HG02970 (cell line): Measurements from ENCODE around the gene LRRC8E.
"Not testable (repeated sequence)": the region's sequence is repeated elsewhere in the genome, so short reads cannot be mapped to it uniquely, and the experiment has no call there.

Source experiments
- ATAC-seq: cut with Tn5 transposase; IDR thresholded peaks from one replicate; pipeline ENCODE4 v1.9.1; 2021; ENCODE audit warnings: mild to moderate bottlenecking, moderate library complexity, moderate number of reproducible peaks; ENCODE audit not compliant: unreplicated experiment, low FRiP score

LRRC8E gene

DNA sequence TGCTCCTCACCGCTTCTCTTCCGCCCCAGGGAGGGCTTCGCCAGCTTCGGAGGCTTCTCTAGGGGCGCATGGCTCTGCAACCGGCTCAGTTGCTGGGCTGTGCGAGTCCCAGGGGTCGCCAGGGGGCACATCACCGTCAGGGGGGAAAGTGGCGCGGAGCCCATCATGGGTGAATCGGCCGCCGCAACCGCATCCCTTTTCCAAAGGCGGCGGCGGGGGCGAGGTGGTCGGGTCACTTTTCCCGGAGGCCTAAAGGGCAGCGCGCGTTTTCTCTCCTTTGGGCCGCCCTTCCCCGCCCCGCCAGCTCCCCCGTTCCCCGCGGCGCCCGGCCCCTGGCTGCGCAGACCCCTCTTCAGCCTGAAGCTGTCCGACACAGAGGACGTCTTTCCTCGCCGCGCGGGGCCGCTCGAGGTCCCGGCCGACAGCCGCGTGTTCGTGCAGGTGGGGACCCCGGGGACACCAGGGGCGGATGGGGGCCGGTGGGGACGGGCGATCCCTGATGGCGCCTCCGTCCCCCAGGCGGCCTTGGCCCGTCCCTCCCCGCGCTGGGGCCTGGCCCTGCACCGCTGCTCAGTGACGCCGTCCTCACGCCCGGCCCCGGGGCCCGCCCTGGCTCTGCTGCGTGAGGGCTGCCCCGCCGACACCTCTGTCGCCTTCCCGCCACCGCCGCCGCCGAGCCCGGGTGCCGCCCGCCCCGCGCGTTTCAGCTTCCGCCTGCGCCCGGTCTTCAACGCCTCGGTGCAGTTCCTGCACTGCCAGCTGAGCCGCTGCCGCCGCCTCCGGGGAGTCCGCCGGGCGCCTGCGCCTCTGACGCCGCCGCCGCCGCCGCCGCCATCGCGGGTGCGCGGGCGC, 28.0 kb downstream of the LRRC8E start:
- ATAC-seq = no peak

DNA sequence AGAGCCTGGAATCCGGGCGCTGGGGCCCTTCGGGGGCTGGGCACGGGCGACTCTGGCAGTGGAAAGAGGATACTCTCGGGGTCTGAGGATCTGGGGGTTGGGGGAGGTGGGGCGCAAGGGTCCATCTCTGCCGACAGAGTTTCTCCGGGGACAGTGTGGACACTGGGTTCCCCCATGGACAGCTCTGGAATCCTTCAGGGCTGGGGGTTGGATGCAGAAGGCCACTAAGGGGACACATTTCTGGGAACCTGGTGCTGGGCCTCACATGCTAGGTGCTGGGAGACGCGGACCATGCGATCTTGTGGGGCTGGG, 28.6 kb downstream of the LRRC8E start:
- no peak for ATAC-seq

DNA sequence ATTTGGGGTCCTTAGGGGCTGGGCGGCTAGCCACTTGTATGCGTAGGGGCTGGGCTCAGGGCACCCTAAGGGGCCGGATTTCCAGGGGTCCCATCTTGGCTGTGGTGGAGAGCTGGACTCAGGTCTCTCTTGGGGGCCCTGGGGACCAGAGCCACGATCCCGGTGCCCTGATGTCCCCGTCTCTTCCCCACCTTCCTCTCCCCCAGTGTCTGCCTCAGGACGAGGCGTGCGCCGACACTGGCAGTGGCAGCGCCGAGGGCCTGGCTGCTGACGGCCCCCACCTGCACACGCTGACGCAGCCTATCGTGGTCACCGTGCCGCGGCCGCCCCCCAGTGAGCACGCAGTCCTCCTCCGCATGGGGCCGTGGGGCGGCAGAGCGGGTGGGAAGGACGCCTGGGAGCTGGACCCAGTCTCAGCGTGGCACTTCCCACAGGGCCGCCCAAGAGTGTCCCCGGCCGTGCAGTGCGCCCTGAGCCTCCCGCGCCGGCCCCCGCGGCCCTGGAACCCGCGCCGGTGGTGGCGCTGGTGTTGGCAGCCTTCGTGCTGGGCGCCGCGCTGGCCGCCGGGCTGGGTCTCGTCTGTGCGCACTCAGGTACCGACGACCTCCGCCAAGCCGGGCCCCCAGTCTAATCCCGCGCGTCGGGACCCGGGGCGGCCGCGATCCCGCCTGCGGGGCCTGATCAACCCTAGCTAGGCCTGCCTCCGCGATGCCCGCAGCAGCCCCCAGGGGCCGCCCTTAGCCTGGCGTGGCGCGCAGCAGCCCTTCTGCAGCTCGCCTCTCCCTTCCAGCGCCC, 29.2 kb downstream of the LRRC8E start:
- no peak for ATAC-seq

DNA sequence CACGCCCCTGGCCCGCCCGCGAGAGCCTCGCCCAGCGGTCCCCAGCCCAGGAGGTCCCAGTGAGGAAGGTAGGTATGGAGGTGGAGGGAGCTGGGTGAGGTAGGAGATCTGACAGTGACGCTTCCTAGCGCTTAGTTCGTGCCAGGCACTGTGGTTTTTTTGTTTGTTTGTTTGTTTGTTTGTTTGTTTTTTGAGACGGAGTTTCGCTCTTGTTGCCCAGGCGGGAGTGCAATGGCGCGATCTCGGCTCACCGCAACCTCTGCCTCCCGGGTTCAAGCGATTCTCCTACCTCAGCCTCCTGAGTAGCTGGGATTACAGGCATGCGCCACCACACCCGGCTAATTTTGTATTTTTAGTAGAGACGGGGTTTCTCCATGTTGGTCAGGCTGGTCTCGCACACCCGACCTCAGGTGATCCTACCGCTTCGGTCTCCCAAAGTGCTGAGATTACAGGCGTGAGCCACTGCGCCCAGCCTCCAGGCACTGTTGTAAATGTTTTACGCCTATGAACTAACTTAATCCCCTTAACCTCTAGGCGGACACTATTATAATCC, 29.8 kb downstream of the LRRC8E start:
- ATAC-seq = not testable (repeated sequence)

DNA sequence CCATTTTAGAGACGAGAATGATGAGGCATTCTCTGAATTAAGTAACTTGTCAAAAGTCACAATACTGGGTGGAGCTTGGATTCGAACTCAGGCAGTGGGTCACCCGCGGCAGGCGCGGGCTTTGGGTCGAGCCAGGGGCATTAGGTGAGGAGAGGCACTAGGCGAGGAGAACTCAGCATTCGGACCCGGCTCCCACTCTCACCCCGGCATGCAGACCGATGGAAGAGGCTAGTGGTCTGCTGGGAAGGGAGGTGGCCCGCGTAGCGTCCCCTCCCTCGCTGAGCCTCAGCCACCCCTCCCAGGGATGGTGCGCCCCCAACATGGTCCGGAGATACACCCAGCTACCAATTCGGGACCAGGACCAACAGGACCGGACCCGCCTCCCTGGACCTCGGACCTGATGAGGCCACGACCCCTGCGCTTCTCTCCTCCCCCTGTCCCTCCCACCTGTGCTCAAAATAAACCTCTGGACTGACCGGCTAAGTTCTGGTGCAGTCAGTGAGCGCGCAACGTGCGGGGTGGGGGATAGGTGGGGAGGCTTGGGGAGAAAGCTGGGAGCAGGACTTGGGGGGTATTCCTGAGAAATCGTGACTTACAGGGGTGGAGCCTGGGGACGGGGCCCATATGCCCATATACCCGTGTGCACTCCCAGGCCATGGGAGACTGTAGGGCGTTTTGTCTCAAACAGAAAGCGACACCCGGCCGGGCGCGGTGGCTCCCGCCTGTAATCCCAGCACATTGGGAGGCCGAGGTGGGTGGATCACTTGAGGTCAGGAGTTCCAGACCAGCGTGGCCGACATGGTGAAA, 30.5 kb downstream of the LRRC8E start:
- no peak for ATAC-seq

DNA sequence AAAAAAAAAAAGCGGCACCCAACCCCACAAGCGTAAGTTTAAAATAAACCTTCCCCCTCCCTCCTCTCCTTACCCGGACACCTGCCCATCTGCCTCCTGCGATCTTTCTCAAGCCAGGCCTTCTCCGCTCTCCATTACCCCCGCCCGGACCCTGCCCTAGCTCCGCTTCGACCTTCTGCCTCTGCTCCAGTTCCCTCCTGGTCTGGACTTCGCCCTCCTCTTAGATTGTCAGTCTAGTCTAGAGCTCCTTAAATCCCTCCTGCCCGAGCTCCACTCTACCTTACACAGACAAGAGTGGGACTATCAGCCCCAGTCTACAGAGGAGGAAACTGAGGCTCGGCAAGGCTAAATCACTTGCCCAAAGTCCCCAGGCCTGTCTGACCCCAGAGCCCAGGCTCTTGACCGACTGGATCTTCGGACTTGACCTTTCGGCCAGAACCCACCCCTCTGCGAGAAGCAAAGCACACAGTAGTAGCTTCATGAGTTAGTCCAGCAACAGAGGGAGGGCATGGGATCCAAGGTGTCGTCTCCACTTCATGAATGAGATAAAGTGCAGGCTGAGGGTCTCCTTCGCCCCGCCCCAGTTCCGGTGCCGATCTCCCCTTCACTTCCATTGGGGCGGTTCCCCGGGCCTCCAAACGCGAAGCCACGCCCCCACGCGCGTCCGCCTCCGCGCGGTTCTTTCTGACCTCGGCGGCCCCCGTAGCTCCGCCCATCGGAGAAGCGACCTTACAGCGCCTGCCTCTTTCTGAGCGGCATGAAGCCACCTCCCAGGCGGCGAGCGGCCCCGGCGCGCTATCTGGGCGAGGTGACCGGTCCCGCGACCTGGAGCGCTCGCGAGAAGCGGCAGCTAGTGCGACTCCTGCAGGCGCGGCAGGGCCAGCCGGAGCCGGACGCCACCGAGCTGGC, 31.6 kb downstream of the LRRC8E start, which contains the start of gene SNAPC2:
TSS of gene SNAPC2 (plus strand) at position 729 of the 909 bp plus-strand sequence. CDS start at position 758, 29 bp downstream.
- peak; percentile 69 for ATAC-seq

DNA sequence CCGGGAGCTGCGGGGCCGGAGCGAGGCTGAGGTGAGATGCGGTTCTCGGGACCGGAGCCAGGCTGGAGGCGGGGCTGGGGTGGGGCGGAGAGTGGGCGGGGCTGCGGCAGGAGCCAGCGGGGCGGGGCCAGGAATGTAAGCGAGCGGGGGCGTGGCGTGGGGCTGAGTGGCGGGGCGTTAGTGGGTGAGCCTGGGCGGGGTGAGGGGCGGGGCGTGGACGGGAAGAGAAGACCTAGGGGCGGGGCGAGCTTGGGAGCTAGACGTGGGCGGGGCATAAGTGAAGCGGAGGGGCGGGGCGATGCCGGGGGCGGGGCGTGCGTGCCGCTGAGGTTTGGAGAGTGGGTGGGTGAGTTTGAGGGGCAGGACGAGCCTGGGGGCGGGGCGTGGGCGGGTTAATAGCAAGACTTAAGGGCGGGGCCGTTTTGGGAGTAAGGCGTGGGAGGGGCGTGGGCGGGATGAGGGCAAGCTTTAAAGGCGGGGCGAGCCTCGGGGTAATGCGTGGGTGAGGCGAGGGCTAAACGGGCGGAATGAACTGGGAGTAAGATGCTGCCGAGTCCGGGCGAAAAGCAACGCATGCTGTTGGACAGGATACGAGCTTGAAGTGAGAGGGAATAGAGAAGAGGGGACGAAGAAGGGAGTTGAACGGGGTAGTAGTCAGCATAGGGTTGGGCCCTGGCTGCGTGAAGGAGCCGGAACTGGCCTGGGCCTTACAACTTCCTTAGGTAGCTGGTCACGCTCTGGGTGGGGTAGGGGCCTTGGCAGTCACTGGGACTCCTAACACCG, 32.4 kb downstream of the LRRC8E start:
- ATAC-seq = peak; percentile 44

DNA sequence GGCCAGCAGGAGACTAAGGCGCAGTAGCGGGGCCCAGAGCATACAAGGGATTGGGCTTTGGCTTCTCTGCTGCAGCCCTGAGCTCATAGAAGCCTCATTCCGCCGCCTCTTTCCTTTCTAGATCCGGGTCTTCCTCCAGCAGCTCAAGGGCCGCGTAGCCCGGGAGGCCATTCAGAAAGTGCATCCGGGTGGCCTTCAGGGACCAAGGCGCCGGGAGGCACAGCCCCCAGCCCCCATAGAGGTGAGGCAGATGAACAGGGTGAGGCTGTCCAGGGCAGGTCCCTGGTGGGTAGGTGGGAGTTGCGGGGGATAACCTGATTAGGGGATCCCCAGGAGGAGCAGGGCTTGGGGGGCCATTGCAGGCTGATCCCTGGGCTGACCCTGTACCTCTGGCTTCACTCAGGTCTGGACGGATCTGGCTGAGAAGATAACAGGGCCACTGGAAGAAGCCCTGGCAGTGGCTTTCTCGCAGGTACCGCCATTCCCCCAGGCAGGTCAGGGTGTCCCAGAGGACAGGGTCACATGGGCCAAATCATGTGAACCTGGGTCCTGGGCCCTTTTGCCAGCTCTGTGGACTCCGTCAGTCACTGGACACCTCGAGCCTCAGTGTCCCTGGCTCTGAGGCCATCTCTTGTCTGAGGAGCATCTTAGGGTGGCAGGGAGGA, 33.1 kb downstream of the LRRC8E start:
- ATAC-seq = no peak

DNA sequence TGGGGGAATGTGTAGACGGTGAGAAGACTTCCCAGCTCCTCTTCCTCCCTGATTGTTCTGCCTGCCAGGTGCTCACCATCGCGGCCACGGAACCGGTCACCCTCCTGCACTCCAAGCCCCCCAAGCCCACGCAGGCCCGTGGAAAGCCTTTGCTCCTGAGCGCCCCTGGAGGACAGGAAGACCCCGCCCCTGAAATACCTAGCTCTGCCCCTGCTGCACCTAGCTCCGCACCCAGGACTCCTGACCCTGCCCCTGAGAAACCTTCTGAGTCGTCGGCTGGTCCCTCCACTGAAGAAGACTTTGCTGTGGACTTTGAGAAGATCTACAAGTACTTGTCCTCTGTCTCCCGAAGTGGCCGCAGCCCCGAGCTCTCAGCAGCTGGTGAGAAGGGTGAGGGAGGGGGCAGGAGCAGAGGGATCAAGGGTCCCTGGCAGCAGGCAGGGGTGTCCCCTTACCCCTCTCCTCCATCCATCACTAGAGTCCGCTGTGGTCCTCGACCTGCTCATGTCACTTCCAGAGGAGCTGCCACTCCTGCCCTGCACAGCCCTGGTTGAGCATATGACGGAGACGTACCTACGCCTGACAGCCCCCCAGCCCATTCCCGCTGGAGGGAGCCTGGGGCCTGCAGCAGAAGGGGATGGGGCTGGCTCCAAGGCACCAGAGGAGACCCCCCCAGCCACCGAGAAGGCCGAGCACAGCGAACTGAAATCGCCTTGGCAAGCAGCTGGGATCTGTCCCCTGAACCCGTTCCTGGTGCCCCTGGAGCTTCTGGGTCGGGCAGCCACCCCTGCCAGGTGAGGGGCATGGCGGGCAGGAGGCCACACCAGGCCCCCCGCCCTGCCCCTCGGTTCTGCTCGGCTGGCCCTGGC, 33.9 kb downstream of the LRRC8E start:
- no peak for ATAC-seq

DNA sequence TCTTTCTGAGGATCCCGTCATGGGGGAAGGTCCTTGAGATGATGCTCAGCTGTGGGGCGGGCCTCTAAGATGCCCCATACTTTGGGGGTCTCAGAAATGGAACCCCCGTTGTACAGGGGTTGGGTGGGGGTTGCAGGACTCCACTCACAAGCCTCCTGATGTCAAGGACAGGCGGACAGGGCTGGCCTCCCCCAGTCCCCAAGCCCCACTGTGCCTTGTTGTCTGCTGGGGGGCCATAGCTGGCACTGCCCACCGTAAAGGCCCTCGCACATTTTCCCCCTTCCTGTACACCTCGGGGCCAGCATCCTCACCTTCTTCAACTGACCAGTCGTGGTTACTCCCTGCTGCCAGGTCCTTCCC, 34.5 kb downstream of the LRRC8E start:
- no peak for ATAC-seq

DNA sequence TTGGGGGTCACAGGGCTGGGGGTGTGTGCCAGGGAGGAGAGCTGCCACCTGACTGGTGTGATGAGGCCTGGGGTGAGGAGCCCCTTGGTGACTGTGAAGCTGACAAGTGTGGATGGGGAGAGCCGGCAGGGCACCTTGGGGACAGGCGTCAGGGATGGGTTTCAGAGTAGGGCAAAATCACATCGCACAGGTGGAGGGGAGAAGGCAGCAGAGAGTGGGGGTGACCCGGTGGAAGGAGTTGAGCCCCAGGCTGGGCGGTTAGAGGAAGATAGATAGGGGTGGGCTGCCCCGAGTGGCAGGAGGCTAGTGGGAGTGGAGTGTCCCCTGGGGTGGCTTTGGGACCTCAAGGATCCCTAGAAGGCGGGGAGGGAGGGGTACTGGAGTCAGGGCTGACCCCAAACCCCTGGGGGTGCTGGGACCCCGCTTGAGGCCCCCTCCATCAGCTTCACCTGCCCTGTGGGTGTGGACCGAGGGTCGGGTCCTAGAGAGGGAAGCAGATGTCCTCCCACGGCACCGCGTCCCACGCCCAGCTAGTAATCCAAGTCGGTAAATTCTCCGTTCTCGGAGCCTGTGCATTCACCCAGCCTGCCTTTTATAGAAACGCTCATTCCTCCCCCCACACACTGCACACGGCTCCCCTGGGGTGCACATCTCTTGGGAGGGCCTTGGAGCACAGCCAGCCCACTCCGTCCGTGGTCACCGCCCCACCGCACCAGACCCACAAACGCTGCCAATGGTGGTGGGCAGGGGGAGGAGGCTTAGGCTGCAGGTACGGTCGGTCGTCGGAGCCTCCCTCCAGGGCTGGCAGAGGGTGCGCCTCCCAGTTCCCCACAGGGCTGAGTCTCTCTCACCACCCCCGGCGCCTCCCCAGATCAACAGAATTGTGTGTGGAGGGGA, 35.2 kb downstream of the LRRC8E start:
- ATAC-seq = no peak

DNA sequence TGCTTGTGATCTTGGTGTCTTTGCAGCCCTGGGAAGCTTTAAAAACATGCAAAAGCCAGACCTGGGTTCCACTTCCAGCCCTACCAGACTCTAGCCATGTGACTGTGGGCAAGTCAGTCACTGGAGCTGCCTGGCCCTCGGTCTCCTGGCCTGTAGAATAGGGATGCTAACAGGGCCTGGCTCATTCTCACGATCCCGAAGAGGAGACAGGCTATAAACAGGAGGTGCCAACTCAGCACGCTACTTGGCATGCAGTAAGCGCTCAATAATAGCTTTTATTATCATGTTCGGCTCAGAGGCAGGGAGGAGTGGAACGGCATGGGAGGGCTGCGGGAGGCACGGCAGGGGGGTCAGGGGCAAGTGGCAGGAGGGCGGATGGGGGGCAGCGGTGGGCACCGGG, 35.9 kb downstream of the LRRC8E start:
- ATAC-seq = no peak

DNA sequence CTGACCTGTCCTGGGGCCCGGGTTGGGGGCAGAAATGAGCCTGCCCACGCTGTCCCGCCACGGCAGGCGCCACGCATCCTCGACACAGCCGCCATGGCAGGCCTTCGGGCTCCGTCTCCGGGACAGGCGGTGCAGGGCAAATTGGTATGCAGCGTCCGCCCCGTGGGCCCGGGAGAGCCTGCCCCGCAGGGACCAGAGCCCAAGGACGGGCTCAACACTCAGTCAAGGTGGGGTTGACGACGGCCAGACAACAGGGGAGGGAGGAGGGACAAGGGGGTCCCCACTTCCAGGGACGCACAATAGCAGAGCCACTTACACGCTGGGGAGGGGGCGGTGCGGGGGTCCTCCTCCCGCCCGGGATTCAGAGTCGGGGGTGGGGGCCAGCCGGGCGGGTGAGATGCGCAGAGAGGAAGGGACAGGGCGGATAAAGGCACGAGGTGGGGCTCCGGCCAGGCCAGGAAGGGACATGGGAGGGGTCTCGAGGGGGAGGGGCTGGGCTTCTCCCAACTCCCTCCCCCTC, 36.4 kb downstream of the LRRC8E start:
- ATAC-seq = no peak

DNA sequence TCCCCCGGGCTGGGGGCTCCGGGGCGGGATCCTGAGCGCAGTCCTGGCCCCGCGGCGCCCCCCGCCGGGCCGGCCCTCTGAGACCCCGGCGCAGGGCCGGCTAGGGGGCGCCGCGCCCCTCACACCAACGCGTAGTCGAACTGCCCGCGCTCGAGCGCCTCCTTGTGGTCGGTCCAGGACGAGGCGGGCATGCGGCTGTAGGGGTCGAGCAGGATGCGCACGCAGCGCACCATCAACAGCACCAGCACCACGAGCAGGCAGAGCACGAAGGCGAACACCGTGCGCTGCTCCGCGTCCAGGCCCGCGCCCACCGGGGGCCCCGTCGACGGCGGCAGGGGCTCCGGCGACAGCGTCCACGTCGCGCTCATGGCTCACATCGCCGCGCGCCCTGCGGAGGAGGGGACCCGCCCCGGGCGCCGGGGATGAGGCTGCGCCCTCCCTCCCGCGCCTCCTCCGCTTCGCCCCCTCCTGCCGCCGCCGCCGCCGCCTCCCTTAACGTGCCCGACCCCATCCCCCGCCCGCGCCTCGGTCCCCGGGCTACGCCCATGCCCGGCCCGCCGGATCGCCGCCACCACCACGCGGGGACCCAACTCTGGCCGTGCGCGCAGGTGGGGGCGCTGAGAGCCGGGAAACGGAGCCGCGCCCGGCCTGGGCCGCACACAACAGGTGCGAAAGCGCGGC, 37.0 kb downstream of the LRRC8E start:
- no peak for ATAC-seq

DNA sequence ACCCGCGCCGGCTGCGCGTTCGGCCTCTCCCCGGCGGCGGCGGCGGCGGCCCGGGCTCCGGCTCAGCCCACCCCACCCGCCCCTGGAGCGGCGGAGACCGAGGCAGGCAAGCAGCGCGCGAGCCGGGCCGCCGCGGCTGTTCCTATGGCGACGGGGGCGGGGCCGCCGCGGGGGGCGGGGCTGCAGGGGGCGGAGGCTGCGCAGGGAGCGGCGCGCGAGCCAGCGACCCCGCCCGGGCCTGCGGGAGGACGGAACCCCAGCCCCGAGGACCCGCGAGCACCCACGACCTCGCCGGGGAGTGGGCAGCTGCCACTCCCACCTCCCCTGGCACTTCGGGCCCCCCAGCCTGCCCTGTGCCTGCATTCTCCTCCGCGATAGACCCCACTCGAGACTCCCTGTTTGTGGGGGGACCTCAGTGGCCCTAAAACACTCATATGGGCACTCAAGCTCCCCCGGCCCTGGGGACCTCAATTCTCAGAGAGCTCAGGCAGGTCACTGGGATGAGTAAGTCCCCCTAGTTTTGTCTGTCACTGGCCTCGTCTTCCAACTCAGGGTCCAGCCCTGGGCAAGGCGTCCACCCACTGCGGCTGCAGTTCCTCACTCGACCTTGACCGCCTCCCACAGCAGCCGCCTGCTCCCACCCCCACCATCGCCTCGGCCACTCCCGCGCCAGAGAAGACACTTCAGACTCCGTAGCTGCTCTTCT, 37.9 kb downstream of the LRRC8E start, which contains the start of gene CTXN1:
TSS of gene CTXN1 (minus strand) at position 115 of the 706 bp plus-strand sequence. CDS start 597 bp downstream, outside the sequence.
- ATAC-seq = no peak
